Measurements from ENCODE around the gene GREB1. TPM values are rescaled to one million over a fixed set of nuclear protein-coding genes. Genes with fewer than 3 reads are reported as not detected.

Gene GREB1
- total and polyA plus RNA-seq, 2 of the 4 experiments (the other 2 are of a cell fraction): 0.05 TPM; not detected in 1

- ATAC-seq (ENCODE audit: low read depth) (no peak), DNase-seq (no peak)
- Histone ChIP-seq H2BK5ac (ENCODE audit: low read depth, low read length, poor library complexity, severe bottlenecking) (no peak overlapping the region), H3K9ac (ENCODE audit: low read depth, low read length) (no peak overlapping the region), H2BK120ac (ENCODE audit: low read depth, low read length) (no peak overlapping the region), H4K8ac (ENCODE audit: low read depth in 2 of 2, low read length in 2 of 2) (no peak overlapping the region), H3K4me2 (ENCODE audit: low read depth, low read length) (no peak overlapping the region), H3K9me3 (ENCODE audit: control insufficient read depth, insufficient read depth, low read length) (peaks cover 2% of the 10 kb centered on the region; the same call in 1 of the 2 replicates), H3K36me3 (ENCODE audit: control insufficient read depth, insufficient read depth, low read length) (no peaks in the 10 kb centered on the region), H2BK15ac (ENCODE audit: low read depth, low read length) (no peak overlapping the region), H2AK5ac (ENCODE audit: low read depth, low read length) (no peak overlapping the region), H2BK20ac (ENCODE audit: low read depth, low read length) (no peak overlapping the region), H3K4me1 (ENCODE audit: control insufficient read depth, insufficient read depth, low read length) (peaks cover 8% of the 10 kb centered on the region; the same call in 1 of the 2 replicates), H3K14ac (replicated peaks; ENCODE audit: low read depth, low read length) (no peak overlapping the region), H4K20me1 (ENCODE audit: insufficient read depth, low read length) (no peaks in the 10 kb centered on the region; the same call in 1 of the 2 replicates), H3K23ac (ENCODE audit: low read depth, low read length) (no peak overlapping the region), H3K27ac (ENCODE audit: insufficient read depth, low read length) (no peak overlapping the region), H3K9me1 (ENCODE audit: insufficient read depth, low read length) (no peaks in the 10 kb centered on the region; the same call in 1 of the 2 replicates), H3K4me3 (ENCODE audit: insufficient read depth, low read depth, low read length) (no peak overlapping the region), H3K79me1 (ENCODE audit: low read depth in 1 of 2, low read length in 2 of 2) (no peaks in the 10 kb centered on the region), H2AK9ac (replicated peaks; ENCODE audit: low read depth, low read length, poor library complexity) (no peak overlapping the region), H4K5ac (ENCODE audit: low read depth, low read length) (no peak overlapping the region), H3K27me3 (ENCODE audit: control insufficient read depth, insufficient read depth, low read length) (peaks cover 51% of the 10 kb centered on the region), H3K18ac (ENCODE audit: low read depth, low read length) (no peak overlapping the region), H3K56ac (ENCODE audit: extremely low read depth, insufficient read depth, low read length) (no peak overlapping the region), H4K91ac (ENCODE audit: insufficient read depth, low read depth, low read length) (no peak overlapping the region), H2AFZ (replicated peaks; ENCODE audit: low read length, poor library complexity) (no peak overlapping the region), H3K4ac (ENCODE audit: low read depth, low read length) (no peak overlapping the region)
- no TSS peak for BruUV-seq (replicated peaks)
- ChIA-PET CTCF (no interaction called here), POLR2A (ENCODE audit: unreplicated experiment) (no interaction called here)
- no CpG with 5 or more reads among the region's 7 CpGs for WGBS, 2 experiments (ENCODE audit: extremely low coverage in 2 of 2, insufficient read length in 1 of 2)
- in situ Hi-C loops (cut with MboI; ENCODE audit: low sequenced_read_pairs) (no loop called here), intact Hi-C loops (cut with micrococcal nuclease) (no loop called here), dilution Hi-C loops (cut with HindIII; ENCODE audit: low sequenced_read_pairs, unreplicated experiment) (no loop called here)
- TF ChIP-seq CEBPB (IDR thresholded peaks at IDR 0.05; ENCODE audit: low read depth, low read length): no peak
- TF ChIP-seq NFE2L2 (IDR thresholded peaks at IDR 0.05; ENCODE audit: low read depth, low read length): no peak
- TF ChIP-seq RCOR1 (IDR thresholded peaks at IDR 0.05; ENCODE audit: insufficient replicate concordance, low read length): no peak
- TF ChIP-seq POLR2A (IDR thresholded peaks at IDR 0.05; ENCODE audit: low read depth, low read length): no peak
- TF ChIP-seq USF2 (IDR thresholded peaks at IDR 0.05; ENCODE audit: low read depth, low read length): no peak
- TF ChIP-seq BHLHE40 (IDR thresholded peaks at IDR 0.05; ENCODE audit: low read depth, low read length): no peak
- TF ChIP-seq, protein P1, sequence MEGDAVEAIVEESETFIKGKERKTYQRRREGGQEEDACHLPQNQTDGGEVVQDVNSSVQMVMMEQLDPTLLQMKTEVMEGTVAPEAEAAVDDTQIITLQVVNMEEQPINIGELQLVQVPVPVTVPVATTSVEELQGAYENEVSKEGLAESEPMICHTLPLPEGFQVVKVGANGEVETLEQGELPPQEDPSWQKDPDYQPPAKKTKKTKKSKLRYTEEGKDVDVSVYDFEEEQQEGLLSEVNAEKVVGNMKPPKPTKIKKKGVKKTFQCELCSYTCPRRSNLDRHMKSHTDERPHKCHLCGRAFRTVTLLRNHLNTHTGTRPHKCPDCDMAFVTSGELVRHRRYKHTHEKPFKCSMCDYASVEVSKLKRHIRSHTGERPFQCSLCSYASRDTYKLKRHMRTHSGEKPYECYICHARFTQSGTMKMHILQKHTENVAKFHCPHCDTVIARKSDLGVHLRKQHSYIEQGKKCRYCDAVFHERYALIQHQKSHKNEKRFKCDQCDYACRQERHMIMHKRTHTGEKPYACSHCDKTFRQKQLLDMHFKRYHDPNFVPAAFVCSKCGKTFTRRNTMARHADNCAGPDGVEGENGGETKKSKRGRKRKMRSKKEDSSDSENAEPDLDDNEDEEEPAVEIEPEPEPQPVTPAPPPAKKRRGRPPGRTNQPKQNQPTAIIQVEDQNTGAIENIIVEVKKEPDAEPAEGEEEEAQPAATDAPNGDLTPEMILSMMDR (conservative IDR thresholded peaks at IDR 0.05; ENCODE audit: low read depth, low read length): no peak
- TF ChIP-seq MAFK (IDR thresholded peaks at IDR 0.05; ENCODE audit: low read depth, low read length): no peak
- no peak for TF ChIP-seq FOS (IDR thresholded peaks at IDR 0.05; ENCODE audit: low read depth, low read length)
- TF ChIP-seq RAD21 (IDR thresholded peaks at IDR 0.05; ENCODE audit: low read length): no peak
- TF ChIP-seq SMC3 (IDR thresholded peaks at IDR 0.05; ENCODE audit: low read depth, low read length): no peak
- no peak for TF ChIP-seq MXI1 (IDR thresholded peaks at IDR 0.05; ENCODE audit: borderline replicate concordance, low read depth, low read length)
- no peak for TF ChIP-seq MAZ (IDR thresholded peaks at IDR 0.05; ENCODE audit: borderline replicate concordance, low read depth, low read length)
- no peak for TF ChIP-seq CHD1 (IDR thresholded peaks at IDR 0.05; ENCODE audit: low read depth, low read length)
Measured at GRCh38 chr2:11679016-11679415, 145.2 kb downstream of the GREB1 start.

Data from IMR-90 (cell line).